OCI-LY7 (cell line): ENCODE results near the gene WDR82. TPM values are rescaled to one million over a fixed set of nuclear protein-coding genes. Genes with fewer than 3 reads are reported as not detected.

Experiments
- BruUV-seq: library from RNA; stranded (reverse); fragments of 400-500 nt; replicated peaks from 2 replicates; lab custom pipeline; 2021; lab: Mats Ljungman, UMichigan
- CTCF ChIA-PET: fragments of 300-600 bp; sonication (Branson Sonifier 250); formaldehyde crosslinking; loops from one replicate; lab custom pipeline; 2022; ENCODE audit warnings: antibody characterized with exemption; ENCODE audit not compliant: unreplicated experiment; lab: Charles Lee
- POLR2A ChIA-PET: fragments of 300-600 bp; sonication (Branson Sonifier 250); formaldehyde crosslinking; loops from one replicate; lab custom pipeline; 2022; ENCODE audit warnings: antibody characterized with exemption; lab: Charles Lee
- DNase-seq: peaks from one replicate; pipeline ENCODE4 v3.0.0-alpha.2; 2015; ENCODE audit warnings: low spot score
- H2AFZ ChIP-seq: fragments of 200-600 bp; sonication (generic), shearing (Covaris generic); 2 replicates; pipeline ENCODE4 v1.6.1; 2014; ENCODE audit warnings: mild to moderate bottlenecking, antibody characterized with exemption, low read length, moderate library complexity
- H3K27ac ChIP-seq: fragments of 200-600 bp; sonication (generic); 2 replicates; pipeline ENCODE4 v1.5.1; 2014; ENCODE audit warnings: mixed run types, low read depth, mild to moderate bottlenecking, moderate library complexity, low read length, inconsistent platforms; ENCODE audit not compliant: poor library complexity, severe bottlenecking
- H3K36me3 ChIP-seq: fragments of 200-600 bp; sonication (generic); 2 replicates; pipeline ENCODE4 v1.6.1; 2014; ENCODE audit warnings: mild to moderate bottlenecking, antibody characterized with exemption, low read length, moderate library complexity, mixed read lengths; ENCODE audit not compliant: insufficient read depth
- H3K4me1 ChIP-seq: fragments of 200-600 bp; sonication (generic); 2 replicates; pipeline ENCODE4 v1.5.1; 2014; ENCODE audit warnings: mild to moderate bottlenecking, low read length; ENCODE audit not compliant: insufficient read depth, poor library complexity, severe bottlenecking
- H3K4me2 ChIP-seq: fragments of 200-600 bp; sonication (generic); 2 replicates; pipeline ENCODE4 v1.6.1; 2014; ENCODE audit warnings: mild to moderate bottlenecking, low read length
- H3K4me3 ChIP-seq: fragments of 200-600 bp; sonication (generic); 2 replicates; pipeline ENCODE4 v1.5.1; 2014; ENCODE audit warnings: mild to moderate bottlenecking, low read depth, low read length; ENCODE audit not compliant: poor library complexity, severe bottlenecking
- H3K79me2 ChIP-seq: fragments of 200-600 bp; sonication (generic); 2 replicates; pipeline ENCODE4 v1.6.1; 2016; ENCODE audit warnings: low read depth, mild to moderate bottlenecking, low read length, moderate library complexity, mixed read lengths; ENCODE audit not compliant: insufficient read depth
- H3K9me2 ChIP-seq: fragments of 200-600 bp; sonication (generic); 2 replicates; pipeline ENCODE4 v1.6.1; 2016; ENCODE audit warnings: mild to moderate bottlenecking, low read length, mixed read lengths; ENCODE audit not compliant: insufficient read depth
- H3K9me3 ChIP-seq: fragments of 200-600 bp; sonication (generic); 2 replicates; pipeline ENCODE4 v1.6.1; 2014; ENCODE audit warnings: mild to moderate bottlenecking, mixed run types, low read length, mixed read lengths
- H4K20me1 ChIP-seq: fragments of 200-600 bp; sonication (generic); 2 replicates; pipeline ENCODE4 v1.6.1; 2014; ENCODE audit warnings: mild to moderate bottlenecking, antibody characterized with exemption, low read length, moderate library complexity, mixed read lengths; ENCODE audit not compliant: insufficient read depth
- EZH2phosphoT487 ChIP-seq: fragments of 200-600 bp; sonication (generic); IDR thresholded peaks from 2 replicates; pipeline ENCODE4 v1.6.1; 2018; ENCODE audit warnings: low read depth, borderline replicate concordance, mild to moderate bottlenecking, mixed run types, antibody characterized with exemption, low read length, moderate library complexity, mixed read lengths
- intact Hi-C: fragments of 100-400 bp; cut with micrococcal nuclease; formaldehyde crosslinking; loops from one replicate; pipeline ENCODE4 v1.10.0; 2022; ENCODE audit not compliant: unreplicated experiment
- total RNA-seq, 2 experiments: library from RNA; depleted of rRNA in 1 of 2; stranded (reverse); fragments of >200 nt in 1 of 2; shearing (Covaris generic) in 1 of 2; gene quantifications; 2 replicates each; pipeline ENCODE4 v1.2.3, GENCODE V29; 2014 to 2022
- TF ChIP-seq, protein P1 (sequence below): fragments of 200-600 bp; sonication (generic); conservative IDR thresholded peaks from 2 replicates; pipeline ENCODE4 v1.5.1; 2014; ENCODE audit warnings: mild to moderate bottlenecking, antibody characterized with exemption, low read length, moderate library complexity, mixed read lengths

The WDR82 gene
- total RNA-seq, 2 experiments from 2014 or later: 38.5 to 67.9 TPM

DNA sequence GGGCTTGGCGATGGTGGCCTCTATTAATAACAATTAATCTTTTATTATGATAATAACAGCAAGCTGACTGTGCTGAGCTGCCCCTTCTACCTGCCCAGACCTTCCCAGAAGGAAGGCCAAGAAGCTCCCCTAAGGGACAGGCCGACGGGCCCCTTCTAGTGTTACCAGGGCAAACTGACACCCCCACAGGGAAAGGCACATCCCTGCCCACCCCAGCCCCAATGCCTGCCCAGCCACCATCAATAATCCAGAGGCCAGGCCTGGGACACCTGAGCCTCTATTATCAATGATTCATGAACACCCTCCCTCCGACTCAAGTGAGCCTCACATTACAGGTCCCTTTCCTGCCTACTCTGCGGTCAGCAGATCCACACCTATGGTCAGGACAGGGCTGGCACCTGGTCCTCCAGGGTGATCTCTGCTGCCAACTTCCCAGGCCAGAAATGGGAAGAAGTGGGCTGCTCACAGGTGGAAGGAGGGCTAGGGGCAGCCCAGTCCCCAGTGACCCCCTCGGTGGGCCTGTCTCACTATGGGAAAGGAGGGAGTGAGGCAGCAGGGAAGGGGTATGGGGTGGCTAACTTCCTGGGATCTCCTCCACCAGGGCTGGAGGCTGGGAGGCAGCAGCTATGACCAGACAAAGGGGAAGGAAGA is 41.3 kb downstream of the WDR82 start:
- Histone ChIP-seq H4K20me1 (no peaks in the 10 kb centered on the region), H2AFZ (no peak overlapping the region), H3K79me2 (peaks cover 22% of the 10 kb centered on the region; the same call in 1 of the 2 replicates), H3K4me2 (peak overlapping the region; percentile 73), H3K4me3 (peak overlapping the region; percentile 81), H3K36me3 (peaks cover 17% of the 10 kb centered on the region; the same call in 1 of the 2 replicates), H3K27ac (no peak overlapping the region), H3K4me1 (peaks cover 29% of the 10 kb centered on the region), H3K9me2 (no peaks in the 10 kb centered on the region), H3K9me3 (no peaks in the 10 kb centered on the region)
- POLR2A ChIA-PET: interaction anchor here (0.6 to 2.8 kb wide), 6 partner anchors 11 to 85 kb away, joined by 3 to 27 read pairs (median 3); partner anchors contain the start of gene TLR9
- CTCF ChIA-PET: interaction anchor here (2.8 kb wide), 1 partner anchor 12 kb away, joined by 8 read pairs; the partner anchor contains the start of gene TLR9
- intact Hi-C loops: no loop called here
- no TSS peak for BruUV-seq
- TF ChIP-seq, protein P1, sequence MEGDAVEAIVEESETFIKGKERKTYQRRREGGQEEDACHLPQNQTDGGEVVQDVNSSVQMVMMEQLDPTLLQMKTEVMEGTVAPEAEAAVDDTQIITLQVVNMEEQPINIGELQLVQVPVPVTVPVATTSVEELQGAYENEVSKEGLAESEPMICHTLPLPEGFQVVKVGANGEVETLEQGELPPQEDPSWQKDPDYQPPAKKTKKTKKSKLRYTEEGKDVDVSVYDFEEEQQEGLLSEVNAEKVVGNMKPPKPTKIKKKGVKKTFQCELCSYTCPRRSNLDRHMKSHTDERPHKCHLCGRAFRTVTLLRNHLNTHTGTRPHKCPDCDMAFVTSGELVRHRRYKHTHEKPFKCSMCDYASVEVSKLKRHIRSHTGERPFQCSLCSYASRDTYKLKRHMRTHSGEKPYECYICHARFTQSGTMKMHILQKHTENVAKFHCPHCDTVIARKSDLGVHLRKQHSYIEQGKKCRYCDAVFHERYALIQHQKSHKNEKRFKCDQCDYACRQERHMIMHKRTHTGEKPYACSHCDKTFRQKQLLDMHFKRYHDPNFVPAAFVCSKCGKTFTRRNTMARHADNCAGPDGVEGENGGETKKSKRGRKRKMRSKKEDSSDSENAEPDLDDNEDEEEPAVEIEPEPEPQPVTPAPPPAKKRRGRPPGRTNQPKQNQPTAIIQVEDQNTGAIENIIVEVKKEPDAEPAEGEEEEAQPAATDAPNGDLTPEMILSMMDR: no peak
- TF ChIP-seq EZH2phosphoT487: no peak
- no peak for DNase-seq

DNA sequence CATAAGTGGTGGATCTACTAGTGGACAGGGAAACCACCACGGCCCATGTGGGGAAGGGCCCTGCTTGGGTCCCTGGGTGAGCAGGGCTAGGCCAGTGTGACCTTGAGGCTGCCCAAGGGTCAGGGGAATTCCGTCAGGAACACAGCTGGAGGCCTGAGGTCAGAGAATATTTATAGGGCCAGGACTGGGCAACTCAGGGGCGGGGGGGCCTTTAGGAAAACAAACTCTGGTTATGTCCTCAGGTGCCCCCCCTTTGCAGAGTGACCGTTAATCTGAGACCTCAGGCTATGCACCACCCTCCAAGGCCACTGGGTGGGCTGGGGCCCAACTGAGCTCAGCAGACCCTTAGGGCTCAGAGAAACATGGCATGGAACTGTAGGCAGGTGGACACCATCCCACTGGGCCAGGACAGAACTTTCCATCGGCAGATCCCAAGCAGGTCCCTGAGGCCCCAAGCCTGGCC is 42.0 kb downstream of the WDR82 start:
- Histone ChIP-seq H3K4me3 (no peak overlapping the region), H3K9me3 (no peaks in the 10 kb centered on the region), H4K20me1 (no peaks in the 10 kb centered on the region), H3K27ac (no peak overlapping the region), H3K79me2 (peaks cover 22% of the 10 kb centered on the region; the same call in 1 of the 2 replicates), H3K4me2 (peak overlapping the region; percentile 73; the same call in 1 of the 2 replicates), H3K4me1 (peaks cover 30% of the 10 kb centered on the region), H2AFZ (no peak overlapping the region), H3K36me3 (peaks cover 20% of the 10 kb centered on the region; the same call in 1 of the 2 replicates), H3K9me2 (no peaks in the 10 kb centered on the region)
- TF ChIP-seq, protein P1: no peak
- TF ChIP-seq EZH2phosphoT487: no peak
- DNase-seq: no peak
- CTCF ChIA-PET: interaction anchor here (2.8 kb wide), 1 partner anchor 11 kb away, joined by 8 read pairs; the partner anchor contains the start of gene TLR9
- intact Hi-C loops: no loop called here
- POLR2A ChIA-PET: interaction anchor here (0.6 to 2.8 kb wide), 3 partner anchors 11 to 16 kb away, joined by 3 to 27 read pairs (median 4); partner anchors contain the start of gene TLR9
- no TSS peak for BruUV-seq
